HEK293 (cell line): Measurements from ENCODE around the gene ALDH16A1.

Experiments used
- CTCF ChIA-PET: fragments of 350-600 bp; formaldehyde crosslinking; extraction: SDS; loops from one replicate; lab custom pipeline; 2021; ENCODE audit warnings: antibody characterized with exemption; lab: Yijun Ruan, JAX
- POLR2A ChIA-PET: fragments of 300-600 bp; formaldehyde crosslinking; extraction: SDS; loops from one replicate; lab custom pipeline; 2020; ENCODE audit warnings: antibody characterized with exemption, inconsistent platforms; lab: Yijun Ruan, JAX
- H3K27ac ChIP-seq: fragments of 200-500 bp; sonication (Bioruptor generic); 2 replicates; pipeline ENCODE4 v1.5.1; 2014; ENCODE audit warnings: low read depth, low read length, control low read depth, inconsistent platforms; ENCODE audit errors: extremely low read depth
- H3K36me3 ChIP-seq, 2 experiments: fragments of 200-500 bp in 1 of 2; sonication (Bioruptor generic) in 1 of 2; 1 replicate in 1 of 2; 2 replicates in 1 of 2; pipeline ENCODE4 v1.5.1; 2014 to 2017; ENCODE audit warnings: inconsistent platforms in 2 of 2, low read length in 2 of 2; ENCODE audit not compliant: control insufficient read depth in 2 of 2, insufficient read depth in 1 of 2
- H3K4me1 ChIP-seq: fragments of 200-500 bp; sonication (Bioruptor generic); 2 replicates; pipeline ENCODE4 v1.5.1; 2014; ENCODE audit warnings: mild to moderate bottlenecking, low read length, inconsistent platforms; ENCODE audit not compliant: control insufficient read depth, insufficient read depth
- H3K4me3 ChIP-seq: 2 replicates; pipeline ENCODE4 v1.5.1; 2011; ENCODE audit warnings: low read depth, mild to moderate bottlenecking, control low read depth, low read length, moderate library complexity
- H3K9me3 ChIP-seq: fragments of 200-500 bp; sonication (Bioruptor generic); 2 replicates; pipeline ENCODE4 v1.5.1; 2014; ENCODE audit warnings: low read depth, low read length, inconsistent platforms; ENCODE audit not compliant: control insufficient read depth, insufficient read depth
- GLI4 ChIP-seq: fragments of 450-650 bp; formaldehyde crosslinking; IDR thresholded peaks from 2 replicates; pipeline ENCODE4 v1.5.1; 2016; ENCODE audit warnings: missing biosample characterization, missing genetic modification characterization
- GLIS1 ChIP-seq: fragments of 450-650 bp; formaldehyde crosslinking; IDR thresholded peaks from 2 replicates; pipeline ENCODE4 v1.5.1; 2016; ENCODE audit warnings: missing biosample characterization, missing genetic modification characterization
- KLF1 ChIP-seq: fragments of 450-650 bp; formaldehyde crosslinking; IDR thresholded peaks from 2 replicates; pipeline ENCODE4 v1.5.1; 2016; ENCODE audit warnings: missing biosample characterization, missing genetic modification characterization
- MEIS1 ChIP-seq: sonication (generic); formaldehyde crosslinking; IDR thresholded peaks from 2 replicates; pipeline ENCODE4 v1.8.1; 2022; ENCODE audit warnings: missing genetic modification reagents, mild to moderate bottlenecking, borderline replicate concordance
- PATZ1 ChIP-seq: fragments of 450-650 bp; formaldehyde crosslinking; IDR thresholded peaks from 2 replicates; pipeline ENCODE4 v1.5.1; 2016; ENCODE audit warnings: missing biosample characterization, missing genetic modification characterization
- SP3 ChIP-seq: fragments of 450-650 bp; formaldehyde crosslinking; IDR thresholded peaks from 2 replicates; pipeline ENCODE4 v1.5.1; 2016; ENCODE audit warnings: missing biosample characterization, missing genetic modification characterization
- SP7 ChIP-seq: fragments of 450-650 bp; formaldehyde crosslinking; IDR thresholded peaks from 2 replicates; pipeline ENCODE4 v1.5.1; 2016; ENCODE audit warnings: missing biosample characterization, missing genetic modification characterization
- ZBTB7A ChIP-seq: fragments of 450-650 bp; formaldehyde crosslinking; IDR thresholded peaks from 2 replicates; pipeline ENCODE4 v1.5.1; 2016; ENCODE audit warnings: low read depth, missing biosample characterization, missing genetic modification characterization
- ZNF155 ChIP-seq: fragments of 450-650 bp; formaldehyde crosslinking; IDR thresholded peaks from 2 replicates; pipeline ENCODE4 v1.5.1; 2016; ENCODE audit warnings: missing biosample characterization, missing genetic modification characterization
- ZNF157 ChIP-seq: fragments of 450-650 bp; formaldehyde crosslinking; IDR thresholded peaks from 2 replicates; pipeline ENCODE4 v1.5.1; 2016; ENCODE audit warnings: missing biosample characterization, missing genetic modification characterization
- ZNF223 ChIP-seq: fragments of 450-650 bp; formaldehyde crosslinking; IDR thresholded peaks from 2 replicates; pipeline ENCODE4 v1.5.1; 2016; ENCODE audit warnings: missing biosample characterization, missing genetic modification characterization
- ZNF521 ChIP-seq: fragments of 450-650 bp; formaldehyde crosslinking; IDR thresholded peaks from 2 replicates; pipeline ENCODE4 v1.5.1; 2017; ENCODE audit warnings: missing biosample characterization, mild to moderate bottlenecking, missing genetic modification characterization
- ZNF707 ChIP-seq: fragments of 450-650 bp; formaldehyde crosslinking; IDR thresholded peaks from 2 replicates; pipeline ENCODE4 v1.5.1; 2016; ENCODE audit warnings: missing biosample characterization, missing genetic modification characterization
- ZNF776 ChIP-seq: fragments of 450-650 bp; formaldehyde crosslinking; IDR thresholded peaks from 2 replicates; pipeline ENCODE4 v1.5.0; 2017; ENCODE audit warnings: missing biosample characterization, missing genetic modification characterization, borderline replicate concordance
- TF ChIP-seq, protein P1 (sequence below): fragments of 450-650 bp; formaldehyde crosslinking; IDR thresholded peaks from 2 replicates; pipeline ENCODE4 v1.5.1; 2016; ENCODE audit warnings: missing biosample characterization, missing genetic modification characterization
- TF ChIP-seq, protein P2 (sequence below): fragments of 450-650 bp; formaldehyde crosslinking; conservative IDR thresholded peaks from 2 replicates; pipeline ENCODE4 v1.5.1; 2016; ENCODE audit warnings: low read depth, missing biosample characterization, missing genetic modification characterization
- TF ChIP-seq, protein P3 (sequence below): fragments of 450-650 bp; formaldehyde crosslinking; IDR thresholded peaks from 2 replicates; pipeline ENCODE4 v1.5.1; 2016; ENCODE audit warnings: missing biosample characterization, missing genetic modification characterization
- TF ChIP-seq, protein P4 (sequence below): fragments of 450-650 bp; formaldehyde crosslinking; IDR thresholded peaks from 2 replicates; pipeline ENCODE4 v1.5.1; 2016; ENCODE audit warnings: missing biosample characterization, missing genetic modification characterization

ALDH16A1 gene

GRCh38 chr19:49440439-49441209 is 12.4 kb upstream of the ALDH16A1 start (continued):
- TF ChIP-seq PATZ1, result peak; percentile 45
- 0 out of 2 replicates have a peak, but pooled peaks have one; percentile 10 for TF ChIP-seq SP7 (tag by site-specific recombination)
- TF ChIP-seq, all 188 proteins: peak for 8

- POLR2A ChIA-PET, result interaction anchor here (2.3 kb wide), 1 partner anchor 11 kb away, joined by 28 read pairs; the partner anchor contains the start of genes ALDH16A1 and PIH1D1
- Histone ChIP-seq H3K27ac (no peak within 1 kb of the TSS), H3K9me3 (no peaks in the 10 kb centered on the region), H3K4me1 (peaks cover 7% of the 10 kb centered on the region), H3K4me3 (peak within 1 kb of the TSS; percentile 23), H3K36me3 (peaks cover 0 to 1% of the 10 kb centered on the region in 2 experiments; a peak in 2 of 3 replicates)
- CTCF ChIA-PET, result interaction anchor here (1.2 to 2.4 kb wide), 6 partner anchors 10 to 50 kb away, joined by 4 to 59 read pairs (median 8); partner anchors contain the start of genes GFY and PIH1D1
- TF ChIP-seq MEIS1 (no peak), ZNF223 (tag by site-specific recombination) (no peak), GLI4 (tag by site-specific recombination) (no peak), ZBTB7A (peak; percentile 51; the same call in 1 of the 2 replicates), ZNF157 (tag by site-specific recombination) (0 out of 2 replicates have a peak, but pooled peaks have one; percentile 44), GLIS1 (tag by site-specific recombination) (0 out of 2 replicates have a peak, but pooled peaks have one; percentile 1), SP3 (peak; percentile 79), ZNF707 (tag by site-specific recombination) (no peak), PATZ1 (peak; percentile 80), ZNF155 (tag by site-specific recombination) (no peak), KLF1 (tag by site-specific recombination) (peak; percentile 64), ZNF521 (tag by site-specific recombination) (no peak), ZNF776 (no peak)
- TF ChIP-seq, protein P1, sequence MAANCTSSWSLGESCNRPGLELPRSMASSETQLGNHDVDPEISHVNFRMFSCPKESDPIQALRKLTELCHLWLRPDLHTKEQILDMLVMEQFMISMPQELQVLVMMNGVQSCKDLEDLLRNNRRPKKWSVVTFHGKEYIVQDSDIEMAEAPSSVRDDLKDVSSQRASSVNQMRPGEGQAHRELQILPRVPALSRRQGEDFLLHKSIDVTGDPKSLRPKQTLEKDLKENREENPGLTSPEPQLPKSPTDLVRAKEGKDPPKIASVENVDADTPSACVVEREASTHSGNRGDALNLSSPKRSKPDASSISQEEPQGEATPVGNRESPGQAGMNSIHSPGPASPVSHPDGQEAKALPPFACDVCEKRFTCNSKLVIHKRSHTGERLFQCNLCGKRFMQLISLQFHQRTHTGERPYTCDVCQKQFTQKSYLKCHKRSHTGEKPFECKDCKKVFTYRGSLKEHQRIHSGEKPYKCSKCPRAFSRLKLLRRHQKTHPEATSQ (tag by site-specific recombination), result no peak
- TF ChIP-seq, protein P2, sequence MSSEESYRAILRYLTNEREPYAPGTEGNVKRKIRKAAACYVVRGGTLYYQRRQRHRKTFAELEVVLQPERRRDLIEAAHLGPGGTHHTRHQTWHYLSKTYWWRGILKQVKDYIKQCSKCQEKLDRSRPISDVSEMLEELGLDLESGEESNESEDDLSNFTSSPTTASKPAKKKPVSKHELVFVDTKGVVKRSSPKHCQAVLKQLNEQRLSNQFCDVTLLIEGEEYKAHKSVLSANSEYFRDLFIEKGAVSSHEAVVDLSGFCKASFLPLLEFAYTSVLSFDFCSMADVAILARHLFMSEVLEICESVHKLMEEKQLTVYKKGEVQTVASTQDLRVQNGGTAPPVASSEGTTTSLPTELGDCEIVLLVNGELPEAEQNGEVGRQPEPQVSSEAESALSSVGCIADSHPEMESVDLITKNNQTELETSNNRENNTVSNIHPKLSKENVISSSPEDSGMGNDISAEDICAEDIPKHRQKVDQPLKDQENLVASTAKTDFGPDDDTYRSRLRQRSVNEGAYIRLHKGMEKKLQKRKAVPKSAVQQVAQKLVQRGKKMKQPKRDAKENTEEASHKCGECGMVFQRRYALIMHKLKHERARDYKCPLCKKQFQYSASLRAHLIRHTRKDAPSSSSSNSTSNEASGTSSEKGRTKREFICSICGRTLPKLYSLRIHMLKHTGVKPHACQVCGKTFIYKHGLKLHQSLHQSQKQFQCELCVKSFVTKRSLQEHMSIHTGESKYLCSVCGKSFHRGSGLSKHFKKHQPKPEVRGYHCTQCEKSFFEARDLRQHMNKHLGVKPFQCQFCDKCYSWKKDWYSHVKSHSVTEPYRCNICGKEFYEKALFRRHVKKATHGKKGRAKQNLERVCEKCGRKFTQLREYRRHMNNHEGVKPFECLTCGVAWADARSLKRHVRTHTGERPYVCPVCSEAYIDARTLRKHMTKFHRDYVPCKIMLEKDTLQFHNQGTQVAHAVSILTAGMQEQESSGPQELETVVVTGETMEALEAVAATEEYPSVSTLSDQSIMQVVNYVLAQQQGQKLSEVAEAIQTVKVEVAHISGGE (tag by site-specific recombination), result no peak; the same call in 1 of the 2 replicates
- TF ChIP-seq, protein P3, sequence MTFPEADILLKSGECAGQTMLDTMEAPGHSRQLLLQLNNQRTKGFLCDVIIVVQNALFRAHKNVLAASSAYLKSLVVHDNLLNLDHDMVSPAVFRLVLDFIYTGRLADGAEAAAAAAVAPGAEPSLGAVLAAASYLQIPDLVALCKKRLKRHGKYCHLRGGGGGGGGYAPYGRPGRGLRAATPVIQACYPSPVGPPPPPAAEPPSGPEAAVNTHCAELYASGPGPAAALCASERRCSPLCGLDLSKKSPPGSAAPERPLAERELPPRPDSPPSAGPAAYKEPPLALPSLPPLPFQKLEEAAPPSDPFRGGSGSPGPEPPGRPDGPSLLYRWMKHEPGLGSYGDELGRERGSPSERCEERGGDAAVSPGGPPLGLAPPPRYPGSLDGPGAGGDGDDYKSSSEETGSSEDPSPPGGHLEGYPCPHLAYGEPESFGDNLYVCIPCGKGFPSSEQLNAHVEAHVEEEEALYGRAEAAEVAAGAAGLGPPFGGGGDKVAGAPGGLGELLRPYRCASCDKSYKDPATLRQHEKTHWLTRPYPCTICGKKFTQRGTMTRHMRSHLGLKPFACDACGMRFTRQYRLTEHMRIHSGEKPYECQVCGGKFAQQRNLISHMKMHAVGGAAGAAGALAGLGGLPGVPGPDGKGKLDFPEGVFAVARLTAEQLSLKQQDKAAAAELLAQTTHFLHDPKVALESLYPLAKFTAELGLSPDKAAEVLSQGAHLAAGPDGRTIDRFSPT (tag by site-specific recombination), result no peak
- TF ChIP-seq, protein P4, sequence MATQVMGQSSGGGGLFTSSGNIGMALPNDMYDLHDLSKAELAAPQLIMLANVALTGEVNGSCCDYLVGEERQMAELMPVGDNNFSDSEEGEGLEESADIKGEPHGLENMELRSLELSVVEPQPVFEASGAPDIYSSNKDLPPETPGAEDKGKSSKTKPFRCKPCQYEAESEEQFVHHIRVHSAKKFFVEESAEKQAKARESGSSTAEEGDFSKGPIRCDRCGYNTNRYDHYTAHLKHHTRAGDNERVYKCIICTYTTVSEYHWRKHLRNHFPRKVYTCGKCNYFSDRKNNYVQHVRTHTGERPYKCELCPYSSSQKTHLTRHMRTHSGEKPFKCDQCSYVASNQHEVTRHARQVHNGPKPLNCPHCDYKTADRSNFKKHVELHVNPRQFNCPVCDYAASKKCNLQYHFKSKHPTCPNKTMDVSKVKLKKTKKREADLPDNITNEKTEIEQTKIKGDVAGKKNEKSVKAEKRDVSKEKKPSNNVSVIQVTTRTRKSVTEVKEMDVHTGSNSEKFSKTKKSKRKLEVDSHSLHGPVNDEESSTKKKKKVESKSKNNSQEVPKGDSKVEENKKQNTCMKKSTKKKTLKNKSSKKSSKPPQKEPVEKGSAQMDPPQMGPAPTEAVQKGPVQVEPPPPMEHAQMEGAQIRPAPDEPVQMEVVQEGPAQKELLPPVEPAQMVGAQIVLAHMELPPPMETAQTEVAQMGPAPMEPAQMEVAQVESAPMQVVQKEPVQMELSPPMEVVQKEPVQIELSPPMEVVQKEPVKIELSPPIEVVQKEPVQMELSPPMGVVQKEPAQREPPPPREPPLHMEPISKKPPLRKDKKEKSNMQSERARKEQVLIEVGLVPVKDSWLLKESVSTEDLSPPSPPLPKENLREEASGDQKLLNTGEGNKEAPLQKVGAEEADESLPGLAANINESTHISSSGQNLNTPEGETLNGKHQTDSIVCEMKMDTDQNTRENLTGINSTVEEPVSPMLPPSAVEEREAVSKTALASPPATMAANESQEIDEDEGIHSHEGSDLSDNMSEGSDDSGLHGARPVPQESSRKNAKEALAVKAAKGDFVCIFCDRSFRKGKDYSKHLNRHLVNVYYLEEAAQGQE, result no peak
Observed at GRCh38 chr19:49441210-49441959, 11.6 kb upstream of the ALDH16A1 start, which contains the start of gene SLC17A7. SLC17A7 (minus strand) TSS chr19:49441527; CDS start chr19:49441379, 148 bp downstream.
